Measurements from ENCODE around the gene APP. TPM values are rescaled to one million over a fixed set of nuclear protein-coding genes. Genes with fewer than 3 reads are reported as not detected.

Gene APP
- total RNA-seq, 5 donors from 2014 or later (not counting 1 experiment from before 2014, with no cell fraction given), result 33.7 to 44.7 (median 37.5) TPM

GRCh38 chr21:26168371-26168770 lies 2.2 kb downstream of the APP start:
- POLR2A ChIA-PET, result interaction anchor here (0.5 to 0.6 kb wide), 2 partner anchors 140 to 199 kb away, joined by 5 to 9 read pairs; no protein-coding TSS in a partner anchor
- no peak overlapping the region for H3K4me3 ChIP-seq (ENCODE audit: control insufficient read depth in 1 of 2, extremely low read depth in 1 of 2, low read length in 1 of 2)
- WGBS (ENCODE audit: insufficient coverage), result 100% methylated on average over 1 of the region's 4 CpGs
- Mint-ChIP-seq H3K9me3 (no peaks in the 10 kb centered on the region), H3K36me3 (no peaks in the 10 kb centered on the region), H3K27me3 (peaks cover 0 to 11% of the 10 kb centered on the region in 2 donors), H3K27ac (no peak overlapping the region), H3K4me1 (peaks cover 20 to 24% (median 23%) of the 10 kb centered on the region in 3 donors), H3K4me3 (peak overlapping the region in 2 of 3 donors; percentile 86 to 92)
- H3K27ac ChIP-seq (ENCODE audit: low read length), result no peak overlapping the region
- H3K27me3 ChIP-seq (replicated peaks in 1 of 2; ENCODE audit: control insufficient read depth in 2 of 2, extremely low read depth in 1 of 2, insufficient read depth in 2 of 2, low read length in 1 of 2), result peaks cover 0 to 17% of the 10 kb centered on the region in 2 experiments
- H3K4me1 ChIP-seq (ENCODE audit: control insufficient read depth in 1 of 2, extremely low read depth in 1 of 2, insufficient read depth in 2 of 2, low read length in 2 of 2), result peaks cover 0 to 16% of the 10 kb centered on the region in 2 experiments
- CTCF ChIA-PET, result interaction anchor here (0.7 to 1.8 kb wide), 7 partner anchors 9 to 289 kb away, joined by 3 to 10 read pairs (median 3); no protein-coding TSS in a partner anchor
- ATAC-seq (replicated peaks in 1 of 4) (no peak), DNase-seq (no peak)
- no peaks in the 10 kb centered on the region for H3K36me3 ChIP-seq (ENCODE audit: control insufficient read depth in 2 of 2, extremely low read depth in 1 of 2, insufficient read depth in 1 of 2, low read length in 1 of 2)
- H3K9me3 ChIP-seq, result no peaks in the 10 kb centered on the region

DNA sequence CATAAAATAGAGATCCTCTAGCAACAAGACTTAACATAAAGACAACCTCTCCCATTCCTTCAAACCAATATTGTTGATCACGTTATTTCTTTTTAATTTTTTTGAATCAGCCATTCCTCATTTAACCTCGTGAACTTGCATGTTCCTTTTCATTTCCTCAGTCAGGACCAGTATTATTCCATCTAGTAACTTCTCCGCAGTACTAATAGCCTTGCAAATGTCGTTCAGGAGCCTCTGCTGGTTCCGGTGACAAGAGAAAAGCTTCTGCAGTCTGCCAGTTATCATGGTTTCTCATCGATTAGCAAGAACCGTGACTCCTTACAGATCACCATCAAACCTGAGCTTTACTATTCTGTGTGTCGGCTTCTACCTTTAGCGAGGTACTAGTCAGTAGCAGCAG lies 3.0 kb downstream of the APP start:
- H3K9me3 Mint-ChIP-seq, result no peaks in the 10 kb centered on the region
- DNase-seq, result no peak
- ChIA-PET POLR2A (interaction anchor here in 1 of 2 donors (0.6 kb wide), 2 partner anchors 20 to 199 kb away, joined by 9 to 13 read pairs; no protein-coding TSS in a partner anchor), CTCF (interaction anchor here (0.8 to 1.0 kb wide), 3 partner anchors 14 to 287 kb away, joined by 4 read pairs; no protein-coding TSS in a partner anchor)
- H3K36me3 ChIP-seq (ENCODE audit: control insufficient read depth in 2 of 2, extremely low read depth in 1 of 2, insufficient read depth in 1 of 2, low read length in 1 of 2), result no peaks in the 10 kb centered on the region
- no peak overlapping the region for H3K4me3 ChIP-seq (ENCODE audit: control insufficient read depth in 1 of 2, extremely low read depth in 1 of 2, low read length in 1 of 2)
- no peaks in the 10 kb centered on the region for H3K36me3 Mint-ChIP-seq
- H3K27me3 Mint-ChIP-seq, result peaks cover 0 to 11% of the 10 kb centered on the region in 2 donors
- H3K27me3 ChIP-seq (replicated peaks in 1 of 2; ENCODE audit: control insufficient read depth in 2 of 2, extremely low read depth in 1 of 2, insufficient read depth in 2 of 2, low read length in 1 of 2), result peaks cover 0 to 17% of the 10 kb centered on the region in 2 experiments
- peaks cover 0 to 16% of the 10 kb centered on the region in 2 experiments for H3K4me1 ChIP-seq (ENCODE audit: control insufficient read depth in 1 of 2, extremely low read depth in 1 of 2, insufficient read depth in 2 of 2, low read length in 2 of 2)
- WGBS (ENCODE audit: insufficient coverage), result 83% methylated on average over 5 of the region's 9 CpGs
- H3K4me3 Mint-ChIP-seq, result no peak overlapping the region
- H3K27ac Mint-ChIP-seq, result no peak overlapping the region
- no peak for ATAC-seq (replicated peaks in 1 of 4)
- peaks cover 20 to 24% (median 23%) of the 10 kb centered on the region in 3 donors for H3K4me1 Mint-ChIP-seq
- H3K9me3 ChIP-seq, result no peaks in the 10 kb centered on the region
- no peak overlapping the region for H3K27ac ChIP-seq (ENCODE audit: low read length)

DNA sequence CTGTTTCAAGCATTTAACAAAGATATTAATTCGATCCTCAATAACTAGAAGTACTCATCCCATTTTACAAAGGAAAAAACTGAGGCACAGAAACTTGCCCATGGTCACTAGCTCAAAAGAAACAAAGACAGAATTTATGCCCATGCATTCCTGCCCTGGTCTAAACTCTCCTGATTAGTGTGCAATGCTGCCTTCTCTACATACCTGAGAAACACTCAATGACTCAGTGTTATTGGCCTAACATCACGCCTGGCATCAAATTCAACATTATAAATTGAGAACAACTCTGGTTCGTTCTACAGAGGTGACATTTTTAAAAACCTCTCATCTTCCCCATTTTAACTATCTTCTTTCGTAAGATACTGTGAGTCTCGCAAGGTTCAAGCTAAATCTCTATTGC lies 5.2 kb downstream of the APP start:
- CTCF ChIA-PET, result no interaction called here
- ATAC-seq (replicated peaks in 1 of 4), result no peak

GRCh38 chr21:26164311-26164710 lies 6.3 kb downstream of the APP start:
- 63% methylated on average over 2 of the region's 2 CpGs for WGBS (ENCODE audit: insufficient coverage)
- ATAC-seq (replicated peaks in 1 of 4), result no peak
- Histone ChIP-seq H3K27me3 (replicated peaks in 1 of 2; ENCODE audit: control insufficient read depth in 2 of 2, extremely low read depth in 1 of 2, insufficient read depth in 2 of 2, low read length in 1 of 2) (peaks cover 0 to 2% of the 10 kb centered on the region in 2 experiments), H3K4me3 (ENCODE audit: control insufficient read depth in 1 of 2, extremely low read depth in 1 of 2, low read length in 1 of 2) (no peak overlapping the region), H3K4me1 (ENCODE audit: control insufficient read depth in 1 of 2, extremely low read depth in 1 of 2, insufficient read depth in 2 of 2, low read length in 2 of 2) (peaks cover 0 to 2% of the 10 kb centered on the region in 2 experiments), H3K36me3 (ENCODE audit: control insufficient read depth in 2 of 2, extremely low read depth in 1 of 2, insufficient read depth in 1 of 2, low read length in 1 of 2) (no peaks in the 10 kb centered on the region), H3K9me3 (no peaks in the 10 kb centered on the region), H3K27ac (ENCODE audit: low read length) (no peak overlapping the region)
- H3K27me3 Mint-ChIP-seq, result peaks cover 0 to 3% of the 10 kb centered on the region in 2 donors
- no peaks in the 10 kb centered on the region for H3K9me3 Mint-ChIP-seq
- H3K4me3 Mint-ChIP-seq, result no peak overlapping the region
- CTCF ChIA-PET, result interaction anchor here in 1 of 2 donors (0.6 kb wide), 1 partner anchor 1786 kb away, joined by 5 read pairs; no protein-coding TSS in a partner anchor
- no peak for DNase-seq
- H3K4me1 Mint-ChIP-seq, result peaks cover 16 to 26% (median 17%) of the 10 kb centered on the region in 3 donors
- H3K27ac Mint-ChIP-seq, result no peak overlapping the region
- no peaks in the 10 kb centered on the region for H3K36me3 Mint-ChIP-seq
- POLR2A ChIA-PET, result no interaction called here

More for the DNA sequence above, 5.2 kb downstream of the APP start:
- no peak overlapping the region for H3K27ac Mint-ChIP-seq
- no peak overlapping the region for H3K27ac ChIP-seq (ENCODE audit: low read length)
- H3K4me3 Mint-ChIP-seq, result no peak overlapping the region
- peaks cover 0 to 3% of the 10 kb centered on the region in 2 donors for H3K27me3 Mint-ChIP-seq
- H3K36me3 Mint-ChIP-seq, result no peaks in the 10 kb centered on the region
- WGBS (ENCODE audit: insufficient coverage), result 84% methylated on average over 4 of the region's 5 CpGs
- peaks cover 0 to 9% of the 10 kb centered on the region in 2 experiments for H3K4me1 ChIP-seq (ENCODE audit: control insufficient read depth in 1 of 2, extremely low read depth in 1 of 2, insufficient read depth in 2 of 2, low read length in 2 of 2)
- peaks cover 14 to 21% (median 15%) of the 10 kb centered on the region in 3 donors for H3K4me1 Mint-ChIP-seq
- H3K9me3 ChIP-seq, result no peaks in the 10 kb centered on the region
- no peaks in the 10 kb centered on the region for H3K36me3 ChIP-seq (ENCODE audit: control insufficient read depth in 2 of 2, extremely low read depth in 1 of 2, insufficient read depth in 1 of 2, low read length in 1 of 2)
- H3K27me3 ChIP-seq (replicated peaks in 1 of 2; ENCODE audit: control insufficient read depth in 2 of 2, extremely low read depth in 1 of 2, insufficient read depth in 2 of 2, low read length in 1 of 2), result peaks cover 0 to 12% of the 10 kb centered on the region in 2 experiments
- no peak overlapping the region for H3K4me3 ChIP-seq (ENCODE audit: control insufficient read depth in 1 of 2, extremely low read depth in 1 of 2, low read length in 1 of 2)
- no peak for DNase-seq
- POLR2A ChIA-PET, result no interaction called here
- no peaks in the 10 kb centered on the region for H3K9me3 Mint-ChIP-seq

GRCh38 chr21:26162081-26162480 lies 8.5 kb downstream of the APP start:
- DNase-seq (no peak), ATAC-seq (replicated peaks in 1 of 4) (no peak)
- Mint-ChIP-seq H3K4me3 (no peak overlapping the region), H3K27ac (no peak overlapping the region), H3K9me3 (no peaks in the 10 kb centered on the region), H3K27me3 (no peaks in the 10 kb centered on the region), H3K36me3 (no peaks in the 10 kb centered on the region), H3K4me1 (peaks cover 21 to 30% (median 29%) of the 10 kb centered on the region in 3 donors)
- Histone ChIP-seq H3K9me3 (no peaks in the 10 kb centered on the region), H3K4me1 (ENCODE audit: control insufficient read depth in 1 of 2, extremely low read depth in 1 of 2, insufficient read depth in 2 of 2, low read length in 2 of 2) (peaks cover 4 to 8% of the 10 kb centered on the region in 2 experiments), H3K4me3 (ENCODE audit: control insufficient read depth in 1 of 2, extremely low read depth in 1 of 2, low read length in 1 of 2) (no peak overlapping the region), H3K27ac (ENCODE audit: low read length) (no peak overlapping the region), H3K36me3 (ENCODE audit: control insufficient read depth in 2 of 2, extremely low read depth in 1 of 2, insufficient read depth in 1 of 2, low read length in 1 of 2) (no peaks in the 10 kb centered on the region), H3K27me3 (replicated peaks in 1 of 2; ENCODE audit: control insufficient read depth in 2 of 2, extremely low read depth in 1 of 2, insufficient read depth in 2 of 2, low read length in 1 of 2) (no peaks in the 10 kb centered on the region)
- CTCF ChIA-PET, result no interaction called here
- no CpG with 5 or more reads among the region's 4 CpGs for WGBS (ENCODE audit: insufficient coverage)
- POLR2A ChIA-PET, result interaction anchor here in 1 of 2 donors (0.6 kb wide), 1 partner anchor 336 kb away, joined by 3 read pairs; no protein-coding TSS in a partner anchor

DNA sequence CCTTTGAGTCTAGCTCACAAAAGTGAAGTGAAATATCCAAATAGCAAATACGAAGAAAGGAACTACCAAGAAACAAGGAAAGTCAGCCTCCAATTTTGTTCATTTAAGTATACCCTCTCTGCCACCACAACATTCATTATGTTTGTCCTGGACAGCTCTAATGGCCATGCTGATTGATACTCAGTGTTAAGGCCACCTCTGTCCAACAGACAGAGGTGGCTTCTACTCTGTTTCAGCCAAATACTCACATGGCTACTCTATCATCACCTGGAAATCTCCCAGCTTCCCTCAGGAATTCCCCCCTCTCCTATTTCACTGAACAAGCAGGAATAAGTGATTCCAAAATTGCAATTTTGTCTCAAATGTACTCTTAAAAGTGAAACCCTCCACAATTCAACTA lies 10.7 kb downstream of the APP start:
- peaks cover 4 to 8% of the 10 kb centered on the region in 2 experiments for H3K4me1 ChIP-seq (ENCODE audit: control insufficient read depth in 1 of 2, extremely low read depth in 1 of 2, insufficient read depth in 2 of 2, low read length in 2 of 2)
- POLR2A ChIA-PET, result interaction anchor here in 1 of 2 donors (0.6 to 0.7 kb wide), 2 partner anchors 533 to 1701 kb away, joined by 3 read pairs; no protein-coding TSS in a partner anchor
- no peak overlapping the region for H3K4me3 ChIP-seq (ENCODE audit: control insufficient read depth in 1 of 2, extremely low read depth in 1 of 2, low read length in 1 of 2)
- DNase-seq (no peak), ATAC-seq (replicated peaks in 1 of 4) (no peak)
- H3K27ac ChIP-seq (ENCODE audit: low read length), result no peak overlapping the region
- no peaks in the 10 kb centered on the region for H3K27me3 ChIP-seq (replicated peaks in 1 of 2; ENCODE audit: control insufficient read depth in 2 of 2, extremely low read depth in 1 of 2, insufficient read depth in 2 of 2, low read length in 1 of 2)
- no peaks in the 10 kb centered on the region for H3K36me3 Mint-ChIP-seq
- peaks cover 22 to 26% (median 26%) of the 10 kb centered on the region in 3 donors for H3K4me1 Mint-ChIP-seq
- H3K4me3 Mint-ChIP-seq, result no peak overlapping the region
- no peak overlapping the region for H3K27ac Mint-ChIP-seq
- H3K9me3 ChIP-seq, result no peaks in the 10 kb centered on the region
- no peaks in the 10 kb centered on the region for H3K9me3 Mint-ChIP-seq
- WGBS (ENCODE audit: insufficient coverage), result 80% methylated on average over 1 of the region's 1 CpG
- H3K36me3 ChIP-seq (ENCODE audit: control insufficient read depth in 2 of 2, extremely low read depth in 1 of 2, insufficient read depth in 1 of 2, low read length in 1 of 2), result no peaks in the 10 kb centered on the region
- CTCF ChIA-PET, result interaction anchor here in 1 of 2 donors (3.1 kb wide), 1 partner anchor 9 kb away, joined by 10 read pairs; no protein-coding TSS in a partner anchor
- no peaks in the 10 kb centered on the region for H3K27me3 Mint-ChIP-seq

Measured in T-cell (primary cell).